Thyroid gland (tissue), 4 donors: ENCODE data around the gene COG1.

ENCODE experiments used
- POLR2A ChIP-seq, 2 donors: fragments of 450-650 bp; IDR thresholded peaks; one replicate each; pipeline ENCODE4 v1.6.1; 2017; ENCODE audit warnings: antibody characterized with exemption in 2 of 2, mild to moderate bottlenecking in 2 of 2, moderate library complexity in 1 of 2
- TF ChIP-seq, protein P1 (sequence below), 6 experiments: fragments of 200-600 bp in 3 of 6; fragments of 450-650 bp in 3 of 6; sonication (generic) in 3 of 6; IDR thresholded peaks; one replicate each; pipeline ENCODE4 v1.5.1; 2016 to 2019; ENCODE audit warnings: antibody characterized with exemption in 6 of 6, mild to moderate bottlenecking in 2 of 6, inconsistent platforms in 1 of 6, moderate library complexity in 1 of 6

DNA sequence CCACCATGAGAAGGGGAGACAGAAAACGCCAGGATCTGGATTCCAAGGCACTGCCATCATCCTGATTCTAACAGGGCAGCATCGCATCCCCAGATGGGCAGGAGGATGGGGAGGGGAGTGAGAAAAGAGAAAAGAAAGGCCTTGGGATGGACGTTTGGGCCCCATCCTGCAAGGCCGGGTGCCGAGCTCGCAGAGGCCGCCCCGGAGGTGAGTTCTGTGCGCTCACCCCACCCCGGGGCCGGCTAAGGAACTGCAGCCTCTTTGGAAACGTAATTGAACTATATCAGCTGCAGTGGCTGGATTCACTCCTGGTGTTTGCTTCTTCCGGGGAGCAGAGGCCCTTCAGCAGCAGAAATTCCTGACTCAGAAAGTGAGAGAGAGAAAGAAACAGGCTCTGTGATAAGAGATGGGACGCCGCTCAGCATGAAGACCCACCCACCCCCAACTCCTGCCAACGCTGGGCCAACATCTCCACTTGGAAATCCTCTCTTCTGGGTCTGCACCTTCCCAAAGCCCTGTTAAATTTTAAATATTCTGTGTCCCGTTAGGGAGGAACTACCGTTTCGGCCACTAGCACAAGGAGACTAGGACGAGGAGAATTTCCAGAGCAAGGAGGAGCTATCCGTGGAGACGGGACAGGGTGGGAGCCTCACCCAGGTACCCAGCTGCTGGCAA, 36.6 kb upstream of the COG1 start:
- TF ChIP-seq, protein P1, sequence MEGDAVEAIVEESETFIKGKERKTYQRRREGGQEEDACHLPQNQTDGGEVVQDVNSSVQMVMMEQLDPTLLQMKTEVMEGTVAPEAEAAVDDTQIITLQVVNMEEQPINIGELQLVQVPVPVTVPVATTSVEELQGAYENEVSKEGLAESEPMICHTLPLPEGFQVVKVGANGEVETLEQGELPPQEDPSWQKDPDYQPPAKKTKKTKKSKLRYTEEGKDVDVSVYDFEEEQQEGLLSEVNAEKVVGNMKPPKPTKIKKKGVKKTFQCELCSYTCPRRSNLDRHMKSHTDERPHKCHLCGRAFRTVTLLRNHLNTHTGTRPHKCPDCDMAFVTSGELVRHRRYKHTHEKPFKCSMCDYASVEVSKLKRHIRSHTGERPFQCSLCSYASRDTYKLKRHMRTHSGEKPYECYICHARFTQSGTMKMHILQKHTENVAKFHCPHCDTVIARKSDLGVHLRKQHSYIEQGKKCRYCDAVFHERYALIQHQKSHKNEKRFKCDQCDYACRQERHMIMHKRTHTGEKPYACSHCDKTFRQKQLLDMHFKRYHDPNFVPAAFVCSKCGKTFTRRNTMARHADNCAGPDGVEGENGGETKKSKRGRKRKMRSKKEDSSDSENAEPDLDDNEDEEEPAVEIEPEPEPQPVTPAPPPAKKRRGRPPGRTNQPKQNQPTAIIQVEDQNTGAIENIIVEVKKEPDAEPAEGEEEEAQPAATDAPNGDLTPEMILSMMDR (IDR thresholded peaks at IDR 0.05) = peak; percentile 47 to 85 (median 74)
- TF ChIP-seq POLR2A (IDR thresholded peaks at IDR 0.05) = no peak
